ENCODE results near the gene ATAD1.
"Not testable (repeated sequence)": the region's sequence is repeated elsewhere in the genome, so short reads cannot be mapped to it uniquely, and the experiment has no call there.

Gene ATAD1

DNA sequence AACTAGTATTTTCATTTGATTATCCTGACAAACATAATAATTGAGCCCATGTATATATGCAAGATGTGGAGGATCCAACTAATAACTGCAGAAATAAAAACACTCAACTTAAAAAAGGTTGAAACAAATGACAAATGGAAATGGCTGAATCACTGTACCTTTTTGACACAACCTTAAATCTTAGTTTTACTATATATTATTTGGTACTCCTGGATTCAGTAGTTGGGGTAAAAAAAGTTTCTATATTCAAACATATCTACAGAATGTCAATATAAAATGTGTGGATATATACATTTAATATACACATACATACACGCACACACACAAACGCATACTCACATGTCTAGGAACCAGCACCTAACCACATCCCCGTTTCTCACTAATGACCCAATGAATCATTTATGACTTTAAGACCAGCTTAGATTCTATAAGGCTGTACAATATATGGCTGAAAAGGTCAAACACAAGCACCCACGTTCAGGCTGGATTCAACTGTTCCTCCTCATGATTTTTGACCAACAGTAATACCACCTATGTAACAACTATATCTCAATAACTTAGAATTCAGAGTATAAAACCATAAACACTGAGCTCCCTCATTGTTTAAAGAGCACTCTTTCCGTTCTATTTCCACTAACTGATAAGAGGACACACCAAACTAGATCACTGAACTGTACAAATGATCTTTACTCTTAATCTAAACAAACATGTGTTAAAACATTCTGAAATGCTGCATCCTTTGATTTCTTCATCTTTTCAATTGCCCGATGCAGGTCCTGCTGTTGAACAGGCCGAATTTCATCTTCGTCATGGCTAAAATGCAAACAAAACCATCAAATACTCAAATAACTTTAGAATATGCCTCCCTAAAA is 63.8 kb downstream of the ATAD1 start:
- DNase-seq (ENCODE audit: low read depth) = no peak

- DNase-seq (ENCODE audit: low read depth) = no peak
These were observed 65.5 kb downstream of the ATAD1 start for GRCh38 chr10:87752566-87752965.

DNA sequence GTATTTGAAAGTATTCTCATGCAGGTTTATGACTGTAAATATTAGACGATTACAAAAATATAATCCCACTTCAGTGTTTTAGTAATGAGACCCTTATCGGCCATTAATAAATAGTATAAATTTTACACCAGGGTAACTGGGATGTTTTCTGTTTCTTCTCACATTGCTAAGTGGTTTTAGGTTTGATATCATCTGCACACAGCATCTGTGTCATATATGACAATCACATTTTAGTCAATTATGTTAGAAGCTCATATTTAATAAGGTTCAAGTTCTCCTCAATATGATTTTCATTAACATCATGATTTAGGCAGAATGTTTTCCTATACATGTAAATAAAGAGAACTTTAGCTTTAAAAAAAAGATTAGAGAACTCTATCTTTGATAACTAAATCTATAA is 66.8 kb downstream of the ATAD1 start:
- DNase-seq (ENCODE audit: low read depth) = no peak

- no peak for DNase-seq (ENCODE audit: low read depth)
These were observed 67.2 kb downstream of the ATAD1 start for GRCh38 chr10:87750817-87751216.

GRCh38 chr10:87750001-87750671 is 67.9 kb downstream of the ATAD1 start:
- no peak for DNase-seq (ENCODE audit: low read depth)

GRCh38 chr10:87748244-87748643 is 69.8 kb downstream of the ATAD1 start:
- DNase-seq (ENCODE audit: low read depth) = not testable (repeated sequence)

GRCh38 chr10:87746911-87747310 is 71.1 kb downstream of the ATAD1 start:
- DNase-seq (ENCODE audit: low read depth) = no peak

DNA sequence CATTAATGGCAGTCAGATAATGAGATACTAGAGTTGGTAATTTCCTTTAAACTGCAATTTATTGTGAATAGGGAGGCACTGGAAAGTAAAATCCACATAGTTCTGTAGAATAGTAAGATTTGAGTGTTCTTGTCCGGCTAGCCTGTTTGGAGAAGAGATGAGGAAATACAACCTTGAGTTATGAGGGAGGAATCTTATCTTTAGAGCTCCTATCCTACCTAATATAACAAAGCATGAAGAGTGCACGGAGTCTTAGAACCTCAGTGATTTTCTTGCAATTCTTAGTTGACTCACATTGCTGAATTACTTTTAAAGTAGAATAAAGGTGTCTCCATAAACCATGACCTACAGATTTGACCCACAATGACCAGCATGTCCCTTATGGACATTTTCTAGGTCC is 73.4 kb downstream of the ATAD1 start:
- DNase-seq (ENCODE audit: low read depth) = no peak

GRCh38 chr10:87742992-87743610 is 74.9 kb downstream of the ATAD1 start:
- not testable (repeated sequence) for DNase-seq (ENCODE audit: low read depth)

DNA sequence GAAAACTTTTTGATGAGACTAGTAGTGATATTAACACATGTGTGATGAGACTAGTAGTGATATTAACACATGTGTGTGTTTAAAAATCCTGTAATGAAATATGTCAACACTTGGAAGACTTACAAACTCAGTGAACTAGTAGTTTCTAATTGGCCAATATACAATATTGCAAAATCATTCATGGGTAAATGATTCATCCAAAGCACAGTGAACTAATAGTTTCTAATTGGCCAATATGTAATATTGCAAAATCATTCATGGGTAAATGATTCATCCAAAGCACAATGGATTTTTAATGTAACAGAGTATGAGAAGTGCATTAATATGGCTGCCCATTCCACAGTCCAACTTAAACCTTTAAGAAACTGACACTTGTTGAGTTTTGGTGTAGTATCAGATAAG is 77.8 kb downstream of the ATAD1 start:
- no peak for DNase-seq (ENCODE audit: low read depth)

- no peak for DNase-seq (ENCODE audit: low read depth)
These were observed 78.3 kb downstream of the ATAD1 start for GRCh38 chr10:87739703-87740102.

GRCh38 chr10:87738253-87738652 is 79.8 kb downstream of the ATAD1 start:
- not testable (repeated sequence) for DNase-seq (ENCODE audit: low read depth)

DNA sequence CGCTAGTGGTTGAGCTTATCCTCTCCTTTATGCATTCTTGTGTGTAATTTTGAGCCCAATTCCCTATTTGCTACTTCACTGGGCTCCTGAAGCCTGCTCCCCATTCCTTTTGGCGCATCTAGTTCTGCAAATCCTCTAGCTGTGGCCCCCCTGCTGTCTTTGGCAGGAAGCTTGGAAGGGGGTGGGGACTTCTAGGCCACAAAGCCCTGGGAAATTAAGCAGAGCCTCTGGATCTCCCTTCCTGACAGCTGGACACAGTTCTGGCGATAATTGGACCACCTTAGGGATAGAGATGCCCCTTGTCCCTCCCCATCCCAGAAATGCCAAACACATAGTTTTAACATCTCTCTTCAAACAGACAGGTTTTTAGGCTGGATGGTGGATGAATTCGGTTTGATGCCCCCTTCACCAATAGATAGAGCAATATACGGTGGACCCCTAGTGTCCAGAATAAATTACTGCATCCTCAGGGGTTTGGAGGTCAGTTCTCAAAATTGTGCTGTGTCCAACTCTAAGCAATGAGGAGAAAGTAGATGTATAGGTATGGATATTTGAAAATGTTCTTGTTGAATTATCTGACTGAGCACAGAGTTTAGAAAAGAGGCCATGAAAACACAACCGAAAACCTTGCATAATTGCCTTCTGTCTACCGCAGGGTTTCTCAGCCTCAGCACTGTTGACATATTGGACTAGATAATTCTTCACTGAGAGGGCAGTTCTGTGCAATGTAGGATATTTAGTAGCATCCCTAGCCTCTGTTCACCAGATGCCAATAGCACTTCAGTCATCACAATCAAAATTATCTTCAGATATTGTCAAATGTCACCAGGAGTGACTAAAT is 82.8 kb downstream of the ATAD1 start:
- DNase-seq (ENCODE audit: low read depth) = no peak

- no peak for DNase-seq (ENCODE audit: low read depth)
These were observed 84.9 kb downstream of the ATAD1 start for GRCh38 chr10:87733081-87733480.

- DNase-seq (ENCODE audit: low read depth) = no peak
These were observed 88.1 kb downstream of the ATAD1 start for GRCh38 chr10:87729940-87730339.

- DNase-seq (ENCODE audit: low read depth) = no peak
These were observed 93.2 kb downstream of the ATAD1 start for GRCh38 chr10:87724789-87725188.

- DNase-seq (ENCODE audit: low read depth) = no peak
These were observed 94.5 kb downstream of the ATAD1 start for GRCh38 chr10:87723500-87723899.

GRCh38 chr10:87722716-87723115 is 95.3 kb downstream of the ATAD1 start:
- DNase-seq (ENCODE audit: low read depth) = no peak

GRCh38 chr10:87721781-87722180 is 96.2 kb downstream of the ATAD1 start:
- no peak for DNase-seq (ENCODE audit: low read depth)

DNA sequence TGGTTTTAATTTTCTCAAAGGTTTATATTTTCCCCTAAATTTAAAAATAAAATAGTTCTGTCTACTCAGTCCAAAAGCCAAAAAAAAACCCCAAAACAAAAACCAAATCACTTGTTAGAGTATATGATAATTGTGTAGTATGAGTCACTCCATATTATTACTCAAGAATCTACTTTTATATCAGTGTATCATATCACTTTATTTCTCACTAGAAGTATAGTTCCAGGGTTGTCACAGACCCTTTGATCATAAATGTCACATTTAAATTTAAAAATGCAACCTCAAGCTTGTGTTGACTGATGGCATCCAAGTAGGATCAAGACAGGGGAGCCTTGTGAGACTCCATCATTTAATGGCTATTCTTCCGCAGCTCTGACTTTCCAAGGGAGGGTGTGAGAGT is 97.4 kb downstream of the ATAD1 start:
- DNase-seq (ENCODE audit: low read depth) = no peak

DNA sequence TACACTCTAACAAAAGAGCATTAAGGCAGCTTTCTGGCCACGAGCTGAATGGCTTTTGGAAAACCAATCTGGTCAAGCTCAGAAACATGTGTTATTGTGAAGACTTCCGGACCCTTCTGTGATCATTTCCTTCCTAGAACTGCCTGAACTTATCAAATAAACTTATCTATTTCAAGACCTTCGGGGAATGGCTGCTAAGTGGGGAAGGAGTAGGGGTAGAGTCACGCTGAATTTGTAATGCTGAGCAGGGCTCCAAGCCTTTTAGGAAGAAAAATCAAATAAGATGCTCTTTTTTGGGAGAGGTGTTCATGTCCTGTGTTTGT is 101.7 kb downstream of the ATAD1 start:
- DNase-seq (ENCODE audit: low read depth) = no peak
